Fibroblast of mammary gland (primary cell): ENCODE data around the gene MEX3A.
A peak's percentile ranks its signal among the peaks of the same experiment; 100 is the strongest.
"Not testable (repeated sequence)": the region's sequence is repeated elsewhere in the genome, so short reads cannot be mapped to it uniquely, and the experiment has no call there.

ENCODE experiments used
- DNase-seq: peaks from one replicate; pipeline ENCODE4 v3.0.0-alpha.2; 2010; ENCODE audit warnings: low read depth
- H3K4me3 ChIP-seq: 2 replicates; pipeline ENCODE4 v1.5.1; 2011; ENCODE audit warnings: low read depth, mild to moderate bottlenecking, low read length, moderate library complexity; ENCODE audit not compliant: control insufficient read depth
- TF ChIP-seq, protein P1 (sequence below): conservative IDR thresholded peaks from 2 replicates; pipeline ENCODE4 v1.5.1; 2011; ENCODE audit warnings: low read depth, low read length, inconsistent platforms; ENCODE audit not compliant: control insufficient read depth, insufficient read depth

The MEX3A gene

DNA sequence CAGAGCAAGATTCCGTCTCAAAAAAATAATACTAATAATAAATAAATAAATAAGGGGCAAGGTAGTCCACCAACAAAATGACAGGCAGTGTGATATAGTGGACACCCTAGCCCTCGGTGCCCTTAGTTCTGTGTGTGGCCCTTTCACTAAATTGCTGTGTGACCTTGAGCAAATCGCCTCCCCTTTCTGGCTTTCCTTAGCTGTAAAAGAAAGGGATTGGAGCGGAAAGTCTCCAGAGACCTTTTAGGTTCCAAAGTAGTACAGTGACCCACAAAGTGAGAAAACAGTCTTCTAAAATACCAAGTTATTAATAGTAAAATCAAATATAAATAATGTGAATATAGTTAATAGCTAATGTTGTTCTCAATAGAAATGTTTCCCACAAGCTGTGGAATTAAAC is 39.8 kb upstream of the MEX3A start:
- DNase-seq = no peak
- peak overlapping the region; percentile 99 for H3K4me3 ChIP-seq

DNA sequence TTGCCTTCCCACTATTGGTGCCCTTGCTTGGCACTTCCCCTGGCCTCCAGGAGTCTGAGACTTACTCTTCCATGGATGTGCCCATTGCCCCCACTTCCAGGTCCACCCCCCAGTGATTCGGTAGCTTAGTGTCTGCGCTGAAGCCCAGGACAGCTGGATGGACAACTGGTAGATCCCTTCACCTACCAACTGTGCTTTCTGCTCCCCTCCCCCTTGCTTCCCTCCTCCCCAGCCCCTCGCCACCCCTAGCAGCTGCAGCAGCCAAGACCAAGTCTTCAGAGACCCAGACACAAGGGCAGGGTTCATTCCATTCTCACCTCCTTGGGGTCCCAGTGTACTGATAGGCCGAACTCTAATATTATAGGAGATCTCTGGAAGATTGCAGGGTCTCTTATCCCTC is 39.2 kb upstream of the MEX3A start:
- TF ChIP-seq, protein P1, sequence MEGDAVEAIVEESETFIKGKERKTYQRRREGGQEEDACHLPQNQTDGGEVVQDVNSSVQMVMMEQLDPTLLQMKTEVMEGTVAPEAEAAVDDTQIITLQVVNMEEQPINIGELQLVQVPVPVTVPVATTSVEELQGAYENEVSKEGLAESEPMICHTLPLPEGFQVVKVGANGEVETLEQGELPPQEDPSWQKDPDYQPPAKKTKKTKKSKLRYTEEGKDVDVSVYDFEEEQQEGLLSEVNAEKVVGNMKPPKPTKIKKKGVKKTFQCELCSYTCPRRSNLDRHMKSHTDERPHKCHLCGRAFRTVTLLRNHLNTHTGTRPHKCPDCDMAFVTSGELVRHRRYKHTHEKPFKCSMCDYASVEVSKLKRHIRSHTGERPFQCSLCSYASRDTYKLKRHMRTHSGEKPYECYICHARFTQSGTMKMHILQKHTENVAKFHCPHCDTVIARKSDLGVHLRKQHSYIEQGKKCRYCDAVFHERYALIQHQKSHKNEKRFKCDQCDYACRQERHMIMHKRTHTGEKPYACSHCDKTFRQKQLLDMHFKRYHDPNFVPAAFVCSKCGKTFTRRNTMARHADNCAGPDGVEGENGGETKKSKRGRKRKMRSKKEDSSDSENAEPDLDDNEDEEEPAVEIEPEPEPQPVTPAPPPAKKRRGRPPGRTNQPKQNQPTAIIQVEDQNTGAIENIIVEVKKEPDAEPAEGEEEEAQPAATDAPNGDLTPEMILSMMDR = no peak
- no peak for DNase-seq
- H3K4me3 ChIP-seq = peak overlapping the region; percentile 99

More for the DNA sequence above, 39.8 kb upstream of the MEX3A start:
- TF ChIP-seq, protein P1 = no peak

DNA sequence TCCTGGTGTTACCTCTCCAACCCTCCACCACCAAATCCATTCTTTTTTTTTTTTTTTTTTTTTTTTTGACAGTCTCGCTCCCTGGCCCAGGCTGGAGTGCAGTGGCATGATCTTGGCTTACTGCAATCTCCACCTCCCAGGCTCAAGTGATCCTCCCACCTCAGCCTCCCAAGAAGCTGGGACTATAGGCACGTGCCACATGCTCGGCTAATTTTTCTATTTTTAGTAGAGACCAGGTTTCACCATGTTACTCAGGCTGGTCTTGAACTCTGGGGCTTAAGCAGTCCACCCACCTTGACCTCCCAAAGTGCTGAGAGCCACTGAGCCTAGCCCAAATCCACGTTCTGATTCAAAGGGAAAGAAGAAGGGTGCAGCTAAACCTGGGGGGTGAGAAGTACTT is 38.7 kb upstream of the MEX3A start:
- peak overlapping the region; percentile 99 for H3K4me3 ChIP-seq
- DNase-seq = not testable (repeated sequence)

DNA sequence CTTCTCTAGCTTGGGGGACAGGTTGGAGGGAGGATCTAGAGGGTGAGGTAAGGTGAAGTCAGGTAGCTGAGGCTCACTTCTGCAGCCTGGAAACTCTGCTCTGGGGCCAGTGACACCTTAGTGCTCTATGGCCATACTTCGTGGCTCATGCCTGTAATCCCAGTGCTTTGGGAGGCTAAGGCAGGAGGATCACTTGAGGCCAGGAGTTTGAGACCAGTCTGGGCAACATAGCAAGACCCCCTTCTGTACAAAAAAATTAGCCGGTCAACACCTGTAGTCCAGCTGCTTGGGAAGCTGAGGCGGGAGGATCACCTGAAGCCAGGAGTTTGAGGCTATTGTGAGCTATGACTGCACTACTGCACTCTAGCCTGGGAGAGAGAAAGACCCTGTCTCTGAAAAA is 38.1 kb upstream of the MEX3A start:
- TF ChIP-seq, protein P1 = no peak
- DNase-seq = no peak
- H3K4me3 ChIP-seq = peak overlapping the region; percentile 99

DNA sequence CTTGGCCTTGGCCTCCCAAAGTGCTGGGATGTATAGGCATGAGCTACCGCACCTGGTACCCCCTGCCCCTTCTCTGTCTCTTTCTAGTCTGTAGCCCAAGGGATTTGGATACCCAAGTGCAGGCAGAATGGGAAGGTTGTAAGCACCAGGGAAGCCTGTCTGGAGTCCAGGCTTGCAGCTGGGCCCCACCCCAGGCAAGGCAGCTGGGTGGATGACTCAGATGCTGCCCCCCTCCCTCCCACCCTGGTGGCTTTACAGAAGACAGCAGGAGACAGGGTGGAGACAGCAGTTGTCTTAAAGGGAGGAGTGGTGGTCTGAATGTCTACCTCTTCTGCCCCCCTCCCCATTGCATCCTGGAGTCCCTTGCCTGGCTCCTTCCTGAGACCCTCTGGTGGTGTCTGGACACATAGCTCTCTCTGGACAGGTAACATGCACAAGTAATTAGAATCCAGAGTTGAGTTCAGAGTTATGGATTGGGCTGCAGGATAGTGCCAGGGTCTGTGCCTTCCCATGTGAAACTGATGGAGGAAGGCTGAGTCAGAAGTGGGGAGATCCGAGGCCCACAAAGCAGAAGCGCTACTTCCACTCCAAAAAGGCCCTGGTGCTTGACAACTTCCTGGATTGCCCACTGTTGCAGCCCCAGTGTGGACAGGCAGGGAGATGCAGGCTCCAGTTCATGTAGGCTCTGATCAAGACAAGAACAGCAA is 37.4 kb upstream of the MEX3A start:
- peak; percentile 85 for DNase-seq
- peak overlapping the region; percentile 99 for H3K4me3 ChIP-seq
- TF ChIP-seq, protein P1 = peak; percentile 7

DNA sequence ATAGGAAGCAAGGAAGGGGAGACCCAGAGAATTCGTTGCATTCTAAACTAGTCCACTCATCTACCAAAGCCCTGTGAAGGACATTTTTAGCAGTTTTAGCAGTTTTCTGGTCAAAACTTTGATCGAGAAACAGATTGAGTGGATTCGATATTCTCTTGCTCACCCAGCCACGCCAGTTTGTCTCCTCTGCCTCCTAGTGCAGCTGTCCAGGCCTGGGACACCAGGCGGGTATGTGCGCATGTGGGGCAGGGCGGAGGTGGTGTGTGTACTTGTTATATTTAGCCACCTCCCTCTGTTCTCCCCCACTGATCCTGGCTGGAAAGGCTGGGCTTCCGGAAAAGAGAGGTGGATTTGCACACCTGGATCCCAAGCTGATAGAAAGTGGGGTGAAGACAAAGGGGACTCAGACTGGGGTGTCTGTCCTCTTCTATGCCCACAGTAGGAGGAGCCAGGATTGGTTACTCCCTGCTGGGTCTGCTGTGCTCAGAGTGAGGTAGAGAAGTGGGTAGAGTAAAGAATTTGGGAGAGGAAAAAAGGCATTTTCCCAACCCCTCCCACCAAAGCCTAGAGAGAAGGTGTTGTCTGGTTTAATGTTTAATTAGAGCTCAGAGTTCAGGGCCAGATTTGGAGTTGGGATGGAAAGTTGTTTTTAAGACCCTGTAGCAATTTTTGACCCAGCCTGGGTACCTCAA is 36.1 kb upstream of the MEX3A start:
- H3K4me3 ChIP-seq = peak overlapping the region; percentile 99
- DNase-seq = no peak

More for the DNA sequence above, 36.1 kb upstream of the MEX3A start:
- TF ChIP-seq, protein P1 = no peak
